K562 (cell line): Measurements from ENCODE around the gene TMPO. TPM values are rescaled to one million over a fixed set of nuclear protein-coding genes. Genes with fewer than 3 reads are reported as not detected.
A peak's percentile ranks its signal among the peaks of the same experiment; 100 is the strongest.

Experiments used
- ATF3 ChIP-seq, 2 experiments: fragments of 450-650 bp in 1 of 2; sonication (generic) in 1 of 2; formaldehyde crosslinking in 1 of 2; IDR thresholded peaks in 1 of 2; conservative IDR thresholded peaks in 1 of 2; 2 replicates each; pipeline versions ENCODE4 v1.6.1 to v1.8.1; 2016 to 2023; ENCODE audit warnings: mild to moderate bottlenecking in 2 of 2, moderate library complexity in 2 of 2, inconsistent platforms in 1 of 2, missing genetic modification reagents in 1 of 2
- CHD7 ChIP-seq: fragments of 200-600 bp; sonication (generic); IDR thresholded peaks from one replicate; pipeline ENCODE4 v1.6.1; 2012; ENCODE audit warnings: mild to moderate bottlenecking, low read depth, low read length, inconsistent platforms
- ELF4 ChIP-seq: fragments of 450-650 bp; formaldehyde crosslinking; IDR thresholded peaks from 2 replicates; pipeline ENCODE4 v1.4.0; 2022; ENCODE audit warnings: missing genetic modification characterization
- FOXJ2 ChIP-seq: fragments of 200-800 bp; sonication (Bioruptor generic); IDR thresholded peaks from 2 replicates; pipeline ENCODE4 v1.6.1; 2016; ENCODE audit warnings: missing genetic modification characterization, missing compliant biosample characterization
- GABPB1 ChIP-seq: sonication (generic); formaldehyde crosslinking; IDR thresholded peaks from 2 replicates; pipeline ENCODE4 v1.8.0; 2022; ENCODE audit warnings: mild to moderate bottlenecking, missing genetic modification reagents
- POLR2A ChIP-seq: fragments of 450-650 bp; conservative IDR thresholded peaks from 2 replicates; pipeline ENCODE4 v1.6.1; 2016
- SRF ChIP-seq, 2 experiments: fragments of 250-450, 450-650 bp in 1 of 2; sonication (Bioruptor Pico) in 1 of 2; sonication (generic) in 1 of 2; formaldehyde crosslinking; IDR thresholded peaks; 2 replicates each; pipeline versions ENCODE4 v1.5.0 to v1.5.1; 2020 to 2022; ENCODE audit warnings: mild to moderate bottlenecking in 1 of 2, missing genetic modification reagents in 1 of 2
- YBX1 ChIP-seq: fragments of 450-650 bp; IDR thresholded peaks from 2 replicates; pipeline ENCODE4 v1.7.1; 2016; ENCODE audit warnings: mild to moderate bottlenecking
- ZNF696 ChIP-seq: fragments of 250-450 bp; sonication (Bioruptor Pico); conservative IDR thresholded peaks from 2 replicates; pipeline ENCODE4 v1.4.0; 2020; ENCODE audit warnings: mild to moderate bottlenecking, moderate library complexity
- ZNF778 ChIP-seq: fragments of 450-650 bp; formaldehyde crosslinking; IDR thresholded peaks from 2 replicates; pipeline ENCODE4 v1.4.0; 2020; ENCODE audit warnings: mild to moderate bottlenecking, moderate library complexity
- polyA plus RNA-seq, 8 experiments: library from polyadenylated mRNA; depleted of rRNA in 4 of 8; stranded (reverse) in 5 of 8; unstranded in 3 of 8; fragments of >200 nt; fragmentation: Nextera tagmentation in 2 of 8; fragmentation: Illumina TruSeq in 1 of 8; extraction: Ambion mirVana in 2 of 8; extraction: Trizol in 1 of 8; gene quantifications; 2 replicates each; pipeline versions ENCODE4 v1.2.1 to v1.2.3, GENCODE V29; 2011 to 2014; ENCODE audit warnings: inconsistent platforms in 1 of 8, missing spikeins in 1 of 8
- total RNA-seq, 7 experiments: library from RNA; depleted of rRNA in 6 of 7; stranded (reverse); fragments of >200 nt in 6 of 7; fragmentation: Illumina TruSeq in 2 of 7; extraction: Trizol in 2 of 7; gene quantifications; 2 replicates each; pipeline versions ENCODE4 v1.2.1 to v1.2.3, GENCODE V29; 2011 to 2021; ENCODE audit warnings: low replicate concordance in 1 of 7

The TMPO gene
- total and polyA plus RNA-seq, 9 of the 15 experiments (the other 6 are each of a cell fraction or from before 2014, with no cell fraction given), result 62.1 to 263 (median 182) TPM

DNA sequence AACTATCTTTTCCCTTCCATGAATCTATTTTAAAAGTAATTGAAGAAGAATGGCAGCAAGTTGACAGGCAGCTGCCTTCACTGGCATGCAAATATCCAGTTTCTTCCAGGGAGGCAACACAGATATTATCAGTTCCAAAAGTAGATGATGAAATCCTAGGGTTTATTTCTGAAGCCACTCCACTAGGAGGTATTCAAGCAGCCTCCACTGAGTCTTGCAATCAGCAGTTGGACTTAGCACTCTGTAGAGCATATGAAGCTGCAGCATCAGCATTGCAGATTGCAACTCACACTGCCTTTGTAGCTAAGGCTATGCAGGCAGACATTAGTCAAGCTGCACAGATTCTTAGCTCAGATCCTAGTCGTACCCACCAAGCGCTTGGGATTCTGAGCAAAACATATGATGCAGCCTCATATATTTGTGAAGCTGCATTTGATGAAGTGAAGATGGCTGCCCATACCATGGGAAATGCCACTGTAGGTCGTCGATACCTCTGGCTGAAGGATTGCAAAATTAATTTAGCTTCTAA lies 18.4 kb downstream of the TMPO start (continued):
- TF ChIP-seq ZNF778 (CRISPR knock-in tag), result no peak
- no peak; the same call in 1 of the 2 replicates for TF ChIP-seq FOXJ2 (tag)
- TF ChIP-seq CHD7, result no peak
- no peak for TF ChIP-seq ELF4
- no peak for TF ChIP-seq ZNF696
- no peak for TF ChIP-seq YBX1
- peak; percentile 93 for TF ChIP-seq ATF3 (IDR thresholded peaks at IDR 0.05)
- no peak for TF ChIP-seq ATF3 (CRISPR knock-in tag; conservative IDR thresholded peaks at IDR 0.05)
- no peak for TF ChIP-seq GABPB1 (CRISPR knock-in tag)
- TF ChIP-seq SRF (CRISPR knock-in tag; IDR thresholded peaks at IDR 0.05), result peak in 1 of 2 experiments; percentile 94; a peak in 1 of 4 replicates
- TF ChIP-seq POLR2A, result no peak
